ENCODE measurements around the gene ANGPTL8.

ANGPTL8 gene

GRCh38 chr19:11291415-11291814 lies 52.0 kb downstream of the ANGPTL8 start:
- DNase-seq (ENCODE audit: low read depth in 2 of 2) = no peak

All from fibroblast of skin of left biceps (primary cell).